Measurements from ENCODE around the gene PRKAA2. TPM values are rescaled to one million over a fixed set of nuclear protein-coding genes. Genes with fewer than 3 reads are reported as not detected.

PRKAA2 gene
- total RNA-seq, 1 experiment from 2014 or later, result 4.0 TPM

- Histone ChIP-seq H3K18ac (ENCODE audit: insufficient read length, low read depth, low read length) (no peak overlapping the region), H2BK5ac (ENCODE audit: insufficient read length, low read length) (no peak overlapping the region), H3K56ac (ENCODE audit: insufficient read length, low read depth, low read length) (no peak overlapping the region), H3K27me3 (ENCODE audit: insufficient read depth, low read length) (no peaks in the 10 kb centered on the region), H4K20me1 (ENCODE audit: control insufficient read depth, insufficient read depth, insufficient read length) (no peaks in the 10 kb centered on the region), H3K23me2 (ENCODE audit: insufficient read length, low read depth, low read length, poor library complexity, severe bottlenecking) (no peaks in the 10 kb centered on the region), H3K27ac (ENCODE audit: insufficient read length, low read depth, low read length) (no peak overlapping the region), H2BK20ac (ENCODE audit: low read depth, low read length, poor library complexity, severe bottlenecking) (no peak overlapping the region), H3K4me2 (ENCODE audit: insufficient read depth, insufficient read length, low read length) (no peak overlapping the region), H2BK15ac (ENCODE audit: low read depth, low read length) (no peak overlapping the region), H3K4me1 (ENCODE audit: insufficient read depth, low read length) (no peaks in the 10 kb centered on the region), H2BK120ac (ENCODE audit: low read depth, low read length, poor library complexity, severe bottlenecking) (no peak overlapping the region), H2AK5ac (ENCODE audit: insufficient read length, low read length) (no peak overlapping the region), H4K5ac (ENCODE audit: insufficient read length, low read depth, low read length) (no peak overlapping the region), H4K8ac (replicated peaks; ENCODE audit: insufficient read length, low read depth, low read length) (no peak overlapping the region), H3K9ac (ENCODE audit: extremely low read depth, insufficient read length, low read length) (no peak overlapping the region), H3K23ac (ENCODE audit: insufficient read length, low read depth, low read length) (no peak overlapping the region), H2BK12ac (ENCODE audit: insufficient read length, low read depth, low read length) (no peak overlapping the region), H3K79me2 (ENCODE audit: insufficient read depth, low read length) (no peaks in the 10 kb centered on the region), H3K9me3 (ENCODE audit: control insufficient read depth, low read depth, low read length) (no peaks in the 10 kb centered on the region), H4K91ac (ENCODE audit: insufficient read length, low read depth, low read length) (no peak overlapping the region), H3K79me1 (ENCODE audit: insufficient read depth, low read depth, low read length, poor library complexity, severe bottlenecking) (no peaks in the 10 kb centered on the region), H3K14ac (ENCODE audit: insufficient read depth, low read length) (no peak overlapping the region), H3K4ac (ENCODE audit: low read depth, low read length) (no peak overlapping the region), H3T11ph (ENCODE audit: low read length) (no peak overlapping the region), H2AFZ (ENCODE audit: low read length) (no peak overlapping the region)
- Mint-ChIP-seq H3K9me3 (peaks cover 10 to 17% of the 10 kb centered on the region in 2 experiments), H3K4me3 (no peak overlapping the region), H3K4me1 (peaks cover 0 to 5% of the 10 kb centered on the region in 2 experiments; a peak in 1 of 4 replicates), H3K36me3 (ENCODE audit: insufficient read depth in 1 of 3, low read depth in 3 of 3) (peaks cover 0 to 3% (median under 1%) of the 10 kb centered on the region in 3 experiments; a peak in 4 of 7 replicates), H3K27me3 (ENCODE audit: low read depth) (peaks cover 3% of the 10 kb centered on the region; the same call in 1 of the 2 replicates), H3K27ac (no peak overlapping the region)
- no peak for DNase-seq
- TF ChIP-seq, protein P1, sequence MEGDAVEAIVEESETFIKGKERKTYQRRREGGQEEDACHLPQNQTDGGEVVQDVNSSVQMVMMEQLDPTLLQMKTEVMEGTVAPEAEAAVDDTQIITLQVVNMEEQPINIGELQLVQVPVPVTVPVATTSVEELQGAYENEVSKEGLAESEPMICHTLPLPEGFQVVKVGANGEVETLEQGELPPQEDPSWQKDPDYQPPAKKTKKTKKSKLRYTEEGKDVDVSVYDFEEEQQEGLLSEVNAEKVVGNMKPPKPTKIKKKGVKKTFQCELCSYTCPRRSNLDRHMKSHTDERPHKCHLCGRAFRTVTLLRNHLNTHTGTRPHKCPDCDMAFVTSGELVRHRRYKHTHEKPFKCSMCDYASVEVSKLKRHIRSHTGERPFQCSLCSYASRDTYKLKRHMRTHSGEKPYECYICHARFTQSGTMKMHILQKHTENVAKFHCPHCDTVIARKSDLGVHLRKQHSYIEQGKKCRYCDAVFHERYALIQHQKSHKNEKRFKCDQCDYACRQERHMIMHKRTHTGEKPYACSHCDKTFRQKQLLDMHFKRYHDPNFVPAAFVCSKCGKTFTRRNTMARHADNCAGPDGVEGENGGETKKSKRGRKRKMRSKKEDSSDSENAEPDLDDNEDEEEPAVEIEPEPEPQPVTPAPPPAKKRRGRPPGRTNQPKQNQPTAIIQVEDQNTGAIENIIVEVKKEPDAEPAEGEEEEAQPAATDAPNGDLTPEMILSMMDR (conservative IDR thresholded peaks at IDR 0.05), result no peak
- WGBS (ENCODE audit: extremely low coverage, insufficient read length, low lambda C conversion rate), result no CpG with 5 or more reads among the region's 2 CpGs
Observed at GRCh38 chr1:56617141-56617540, 28.0 kb upstream of the PRKAA2 start.

All from H9 (cell line).